Astrocyte of the cerebellum (primary cell): ENCODE data around the gene MEIS2.

Experiments
- DNase-seq: peaks from one replicate; pipeline ENCODE4 v3.0.0-alpha.2; 2011; ENCODE audit warnings: low read depth
- H3K4me3 ChIP-seq: 2 replicates; pipeline ENCODE4 v1.5.1; 2011; ENCODE audit warnings: mild to moderate bottlenecking, low read depth, low read length, moderate library complexity
- CTCF ChIP-seq: IDR thresholded peaks from 2 replicates; pipeline ENCODE4 v1.5.1; 2012; ENCODE audit warnings: low read length, low read depth, moderate library complexity, mild to moderate bottlenecking; ENCODE audit errors: missing control alignments
- in situ Hi-C: cut with HindIII; loops from 2 replicates; pipeline ENCODE4 v1.10.0; 2017; ENCODE audit warnings: low sequenced_read_pairs

The MEIS2 gene

GRCh38 chr15:36888011-36888992 is 212.0 kb downstream of the MEIS2 start:
- H3K4me3 ChIP-seq = peak overlapping the region; percentile 31
- no peak for DNase-seq
- in situ Hi-C loops = loop anchor here (25.0 kb wide), 1 partner anchor 224 kb away; the partner anchor contains the start of gene MEIS2
- TF ChIP-seq CTCF = no peak

GRCh38 chr15:36887214-36887961 is 213.0 kb downstream of the MEIS2 start:
- DNase-seq = no peak
- peak overlapping the region; percentile 31 for H3K4me3 ChIP-seq
- TF ChIP-seq CTCF = no peak
- in situ Hi-C loops = loop anchor here (25.0 kb wide), 1 partner anchor 225 kb away; the partner anchor contains the start of gene MEIS2

DNA sequence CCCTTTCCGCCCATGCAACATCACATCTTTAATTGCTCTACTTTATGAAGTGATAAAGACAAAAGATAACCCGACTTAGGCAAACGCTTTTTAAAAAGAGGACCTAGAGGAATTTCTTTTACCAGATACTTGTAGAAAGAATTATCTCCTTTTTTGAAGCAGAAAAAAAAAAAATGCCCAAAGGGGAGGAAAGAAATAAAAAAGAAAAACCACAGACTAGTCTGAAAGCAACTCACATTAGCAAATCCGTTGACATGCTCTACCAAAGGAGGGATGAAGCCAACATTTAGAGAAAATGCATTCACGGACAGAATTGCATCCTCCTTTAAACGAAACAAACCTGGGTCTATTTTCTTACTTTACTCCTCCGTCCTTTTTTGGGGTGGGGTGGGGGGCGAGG is 213.6 kb downstream of the MEIS2 start:
- no peak for DNase-seq
- TF ChIP-seq CTCF = no peak
- H3K4me3 ChIP-seq = no peak overlapping the region
- in situ Hi-C loops = loop anchor here (25.0 kb wide), 1 partner anchor 226 kb away; the partner anchor contains the start of gene MEIS2

GRCh38 chr15:36886191-36886590 is 214.2 kb downstream of the MEIS2 start:
- no peak for TF ChIP-seq CTCF
- DNase-seq = no peak
- no peak overlapping the region for H3K4me3 ChIP-seq
- in situ Hi-C loops = loop anchor here (25.0 kb wide), 1 partner anchor 226 kb away; the partner anchor contains the start of gene MEIS2

DNA sequence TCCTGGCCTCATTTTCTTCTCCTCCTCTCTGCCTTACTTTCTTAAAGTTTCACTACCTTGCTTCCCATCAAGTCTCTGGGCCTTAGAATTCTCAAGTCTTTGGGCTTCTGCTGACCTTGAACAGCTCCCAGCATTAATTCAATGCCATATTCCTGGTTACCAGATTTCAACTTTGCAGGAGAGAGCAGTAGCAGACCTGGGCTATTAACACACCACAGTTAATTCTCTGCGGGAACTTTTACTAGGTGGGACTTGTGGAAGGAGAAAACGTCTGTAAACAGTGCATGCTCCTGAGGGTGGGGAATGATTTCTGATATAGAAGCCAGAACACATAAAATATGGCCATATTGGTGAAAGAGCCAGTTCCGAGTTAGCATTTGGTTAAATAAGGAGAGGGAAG is 214.6 kb downstream of the MEIS2 start:
- in situ Hi-C loops = loop anchor here (25.0 kb wide), 1 partner anchor 227 kb away; the partner anchor contains the start of gene MEIS2
- DNase-seq = no peak
- no peak overlapping the region for H3K4me3 ChIP-seq
- no peak for TF ChIP-seq CTCF

- no peak for DNase-seq
- in situ Hi-C loops = loop anchor here (25.0 kb wide), 1 partner anchor 227 kb away; the partner anchor contains the start of gene MEIS2
- H3K4me3 ChIP-seq = no peak overlapping the region
- TF ChIP-seq CTCF = no peak
Measured at GRCh38 chr15:36884936-36885635, 215.3 kb downstream of the MEIS2 start.
